Stimulated activated naive CD8-positive, alpha-beta T cell treated with anti-CD3 and anti-CD28 coated beads, Interleukin-15, amount 100 ng/mL, for 72 hours (primary cell): ENCODE results near the gene MSH5.

Experiments used
- ATAC-seq: fragments of 150-1000 bp; cut with Tn5 transposase; 2 replicates; pipeline ENCODE4 v1.10.0; 2021; ENCODE audit warnings: mild to moderate bottlenecking, moderate library complexity
- DNase-seq, 2 donors: peaks; one replicate each; pipeline ENCODE4 v3.0.0; 2021 to 2022
- H3K27ac Mint-ChIP-seq, 2 donors: one replicate each; pipeline ENCODE4 v1.8.0; 2022; ENCODE audit warnings: mild to moderate bottlenecking in 2 of 2, mixed read lengths in 2 of 2, moderate library complexity in 2 of 2
- H3K27me3 Mint-ChIP-seq: one replicate; pipeline ENCODE4 v1.8.0; 2022; ENCODE audit warnings: mixed read lengths
- H3K4me1 Mint-ChIP-seq: one replicate; pipeline ENCODE4 v1.8.0; 2022; ENCODE audit warnings: mild to moderate bottlenecking, mixed read lengths
- H3K4me3 Mint-ChIP-seq, 2 donors: one replicate each; pipeline ENCODE4 v1.8.0; 2022; ENCODE audit warnings: mild to moderate bottlenecking in 2 of 2, mixed read lengths in 2 of 2, moderate library complexity in 1 of 2
- H3K9me3 Mint-ChIP-seq, 2 donors: one replicate each; pipeline ENCODE4 v1.8.0; 2022; ENCODE audit warnings: mixed read lengths in 2 of 2

MSH5 gene

GRCh38 chr6:31739639-31740396, at the start of gene MSH5:
Gene MSH5, plus strand, starts transcription at chr6:31740005. Its CDS starts 462 bp downstream, at chr6:31740467.
- peak within 1 kb of the TSS; percentile 92 to 94 for H3K27ac Mint-ChIP-seq
- H3K27me3 Mint-ChIP-seq: no peaks in the 10 kb centered on the region
- peak; percentile 94 to 97 for DNase-seq
- H3K4me1 Mint-ChIP-seq: peaks cover 52% of the 10 kb centered on the region
- H3K9me3 Mint-ChIP-seq: no peaks in the 10 kb centered on the region
- ATAC-seq: peak; percentile 85
- H3K4me3 Mint-ChIP-seq: peak within 1 kb of the TSS; percentile 95 to 97

DNA sequence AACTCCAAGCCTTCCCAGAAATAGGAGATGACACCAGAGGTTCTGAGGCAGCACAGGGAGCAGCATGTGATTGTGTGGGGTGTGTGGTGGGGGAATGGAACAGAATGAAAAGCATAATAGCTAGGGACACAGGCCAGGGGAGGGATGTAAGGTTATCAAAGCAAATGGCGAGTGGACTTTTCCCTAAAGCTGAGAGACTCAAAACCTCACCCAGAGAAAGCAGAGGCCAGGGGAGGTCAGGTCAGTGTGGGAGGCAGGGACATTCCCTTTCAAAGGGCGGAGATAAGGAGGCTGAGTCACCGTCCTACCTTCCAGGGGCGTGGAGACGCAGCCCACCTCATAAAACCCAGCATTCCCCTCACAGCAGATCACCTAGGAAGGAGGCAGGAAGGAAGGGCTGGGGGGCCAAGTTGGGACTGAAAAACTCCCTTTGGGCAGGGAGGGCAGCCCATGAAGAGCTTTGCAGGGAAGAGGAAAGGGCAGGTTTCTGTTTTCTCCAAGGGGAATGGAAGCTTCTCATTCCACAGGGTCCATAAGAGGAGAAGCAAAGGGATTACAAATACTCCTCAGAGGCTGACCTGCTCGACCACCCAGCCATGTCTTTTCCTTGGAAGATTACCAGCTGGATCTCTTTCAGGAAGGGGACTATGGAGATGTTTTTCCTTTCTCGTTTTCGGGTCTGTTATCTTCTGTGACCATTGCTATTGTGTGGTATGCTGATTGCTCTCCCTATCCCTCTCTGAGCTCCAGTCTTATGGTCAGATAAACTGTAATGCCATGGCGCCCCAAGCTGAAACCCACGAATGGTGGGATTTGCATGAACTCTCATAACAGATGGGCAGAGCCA, 49.4 kb upstream of the MSH5 start:
- DNase-seq: no peak
- ATAC-seq: no peak
- no peaks in the 10 kb centered on the region for H3K9me3 Mint-ChIP-seq
- H3K4me1 Mint-ChIP-seq: peaks cover 13% of the 10 kb centered on the region
- no peak overlapping the region for H3K4me3 Mint-ChIP-seq
- H3K27me3 Mint-ChIP-seq: no peaks in the 10 kb centered on the region
- H3K27ac Mint-ChIP-seq: peak overlapping the region; percentile 57 to 59

GRCh38 chr6:31691078-31691463, 48.7 kb upstream of the MSH5 start:
- Mint-ChIP-seq H3K4me1 (peaks cover 13% of the 10 kb centered on the region), H3K27ac (no peak overlapping the region), H3K4me3 (no peak overlapping the region)

GRCh38 chr6:31691564-31692108, 48.2 kb upstream of the MSH5 start:
- Mint-ChIP-seq H3K9me3 (no peaks in the 10 kb centered on the region), H3K27me3 (no peaks in the 10 kb centered on the region), H3K4me3 (no peak overlapping the region), H3K4me1 (peaks cover 13% of the 10 kb centered on the region), H3K27ac (peak overlapping the region; percentile 21 to 63)
- DNase-seq: no peak
- ATAC-seq: no peak

More at GRCh38 chr6:31691078-31691463, 48.7 kb upstream of the MSH5 start:
- ATAC-seq (no peak), DNase-seq (no peak)
- Mint-ChIP-seq H3K9me3 (no peaks in the 10 kb centered on the region), H3K27me3 (no peaks in the 10 kb centered on the region)

DNA sequence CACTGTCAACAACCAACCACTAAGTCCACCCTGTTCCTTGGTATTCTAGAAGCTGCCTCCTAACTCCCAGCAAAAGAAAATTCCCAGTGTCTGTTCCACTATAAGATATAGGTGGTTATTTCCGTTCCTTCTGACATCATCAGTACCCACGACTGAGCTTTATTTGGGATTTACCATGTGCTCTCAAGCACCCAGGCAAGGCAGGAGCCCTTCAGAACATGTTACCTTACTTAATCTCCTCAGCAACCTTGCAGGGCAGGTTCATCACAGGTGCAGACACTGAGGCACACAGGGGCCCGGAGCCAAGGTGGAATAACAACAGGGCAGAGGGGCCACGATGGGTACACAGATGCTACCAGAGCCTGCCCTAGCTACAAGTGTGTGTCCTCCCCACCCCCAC, 47.5 kb upstream of the MSH5 start:
- Mint-ChIP-seq H3K27me3 (no peaks in the 10 kb centered on the region), H3K9me3 (no peaks in the 10 kb centered on the region), H3K27ac (no peak overlapping the region), H3K4me1 (peaks cover 15% of the 10 kb centered on the region), H3K4me3 (no peak overlapping the region)
- DNase-seq: no peak
- ATAC-seq: no peak

GRCh38 chr6:31692886-31693285, 46.9 kb upstream of the MSH5 start:
- DNase-seq: no peak
- H3K27ac Mint-ChIP-seq: no peak overlapping the region
- H3K4me3 Mint-ChIP-seq: no peak overlapping the region
- H3K4me1 Mint-ChIP-seq: peaks cover 20% of the 10 kb centered on the region
- no peak for ATAC-seq
- no peaks in the 10 kb centered on the region for H3K27me3 Mint-ChIP-seq
- no peaks in the 10 kb centered on the region for H3K9me3 Mint-ChIP-seq

GRCh38 chr6:31693535-31693934, 46.3 kb upstream of the MSH5 start:
- no peak overlapping the region for H3K4me3 Mint-ChIP-seq

GRCh38 chr6:31697555-31697954, 42.2 kb upstream of the MSH5 start:
- H3K4me3 Mint-ChIP-seq: no peak overlapping the region
- peak overlapping the region in 1 of 2 donors; percentile 36 for H3K27ac Mint-ChIP-seq
- H3K27me3 Mint-ChIP-seq: no peaks in the 10 kb centered on the region

More at GRCh38 chr6:31693535-31693934, 46.3 kb upstream of the MSH5 start:
- Mint-ChIP-seq H3K27ac (no peak overlapping the region), H3K4me1 (peaks cover 22% of the 10 kb centered on the region), H3K9me3 (no peaks in the 10 kb centered on the region), H3K27me3 (no peaks in the 10 kb centered on the region)
- ATAC-seq: no peak
- DNase-seq: no peak

GRCh38 chr6:31700740-31701401, 38.9 kb upstream of the MSH5 start:
- H3K27ac Mint-ChIP-seq: no peak overlapping the region
- no peak for ATAC-seq
- peaks cover 33% of the 10 kb centered on the region for H3K4me1 Mint-ChIP-seq
- no peaks in the 10 kb centered on the region for H3K27me3 Mint-ChIP-seq
- DNase-seq: no peak
- H3K9me3 Mint-ChIP-seq: no peaks in the 10 kb centered on the region
- H3K4me3 Mint-ChIP-seq: peak overlapping the region; percentile 27 to 38

More at GRCh38 chr6:31697555-31697954, 42.2 kb upstream of the MSH5 start:
- H3K4me1 Mint-ChIP-seq: peaks cover 25% of the 10 kb centered on the region
- no peaks in the 10 kb centered on the region for H3K9me3 Mint-ChIP-seq
- ATAC-seq (no peak), DNase-seq (no peak)

GRCh38 chr6:31701666-31702404, 38.0 kb upstream of the MSH5 start:
- DNase-seq (no peak), ATAC-seq (no peak)
- Mint-ChIP-seq H3K9me3 (no peaks in the 10 kb centered on the region), H3K27ac (peak overlapping the region; percentile 91 to 98), H3K27me3 (no peaks in the 10 kb centered on the region), H3K4me3 (peak overlapping the region; percentile 96), H3K4me1 (peaks cover 33% of the 10 kb centered on the region)

DNA sequence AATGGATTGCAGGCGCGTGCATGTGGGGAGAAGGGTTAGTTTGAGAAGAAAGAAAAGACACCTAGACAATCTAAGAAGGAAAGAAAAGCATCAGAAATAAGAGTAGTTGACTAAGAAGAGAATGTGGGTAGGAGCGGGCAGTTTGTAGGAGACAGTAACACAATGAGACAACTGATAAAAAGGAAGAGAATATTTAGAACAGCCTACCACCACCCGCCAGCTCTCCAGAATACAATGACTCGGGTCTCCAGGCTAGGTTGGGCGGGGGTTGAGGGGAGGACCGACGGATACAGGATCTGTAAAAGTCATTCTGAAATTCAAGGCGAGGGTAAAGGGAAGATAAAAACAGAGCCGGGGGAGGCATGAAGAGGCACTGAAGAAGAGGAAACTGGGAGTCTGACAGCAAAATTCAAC, 37.4 kb upstream of the MSH5 start:
- H3K9me3 Mint-ChIP-seq: no peaks in the 10 kb centered on the region
- DNase-seq (no peak), ATAC-seq (peak; percentile 22)
- H3K27me3 Mint-ChIP-seq: no peaks in the 10 kb centered on the region
- H3K27ac Mint-ChIP-seq: peak overlapping the region; percentile 91 to 98
- H3K4me1 Mint-ChIP-seq: peaks cover 31% of the 10 kb centered on the region
- H3K4me3 Mint-ChIP-seq: peak overlapping the region; percentile 96

GRCh38 chr6:31702819-31703716, 36.7 kb upstream of the MSH5 start, which contains the start of gene ABHD16A:
Gene ABHD16A, minus strand, starts transcription at chr6:31703324. Its CDS starts 43 bp downstream, at chr6:31703281.
- H3K9me3 Mint-ChIP-seq: no peaks in the 10 kb centered on the region
- peak within 1 kb of the TSS; percentile 91 to 98 for H3K27ac Mint-ChIP-seq
- DNase-seq: peak; percentile 95 to 97
- H3K27me3 Mint-ChIP-seq: no peaks in the 10 kb centered on the region
- peaks cover 25% of the 10 kb centered on the region for H3K4me1 Mint-ChIP-seq
- peak within 1 kb of the TSS; percentile 96 for H3K4me3 Mint-ChIP-seq
- peak; percentile 98 for ATAC-seq

GRCh38 chr6:31705931-31706330, 33.9 kb upstream of the MSH5 start:
- ATAC-seq (no peak), DNase-seq (no peak)
- Mint-ChIP-seq H3K27me3 (no peaks in the 10 kb centered on the region), H3K9me3 (no peaks in the 10 kb centered on the region), H3K4me3 (no peak overlapping the region), H3K27ac (no peak overlapping the region), H3K4me1 (peaks cover 24% of the 10 kb centered on the region)

GRCh38 chr6:31706599-31706998, 33.2 kb upstream of the MSH5 start, which contains the start of gene LY6G6F:
Gene LY6G6F, plus strand, starts transcription at chr6:31706866. Its CDS starts 41 bp downstream, at chr6:31706907.
- Mint-ChIP-seq H3K27ac (peak within 1 kb of the TSS in 1 of 2 donors; percentile 57), H3K27me3 (no peaks in the 10 kb centered on the region), H3K9me3 (no peaks in the 10 kb centered on the region), H3K4me1 (peaks cover 22% of the 10 kb centered on the region), H3K4me3 (no peak within 1 kb of the TSS)
- DNase-seq (no peak), ATAC-seq (no peak)
